HG03521 (cell line): Measurements from ENCODE around the gene CLEC11A.

ENCODE experiments used
- ATAC-seq: cut with Tn5 transposase; IDR thresholded peaks from one replicate; pipeline ENCODE4 v1.9.1; 2021; ENCODE audit warnings: mild to moderate bottlenecking, moderate library complexity; ENCODE audit not compliant: unreplicated experiment

Gene CLEC11A

GRCh38 chr19:50703915-50704796, 19.0 kb upstream of the CLEC11A start:
- ATAC-seq, result no peak

DNA sequence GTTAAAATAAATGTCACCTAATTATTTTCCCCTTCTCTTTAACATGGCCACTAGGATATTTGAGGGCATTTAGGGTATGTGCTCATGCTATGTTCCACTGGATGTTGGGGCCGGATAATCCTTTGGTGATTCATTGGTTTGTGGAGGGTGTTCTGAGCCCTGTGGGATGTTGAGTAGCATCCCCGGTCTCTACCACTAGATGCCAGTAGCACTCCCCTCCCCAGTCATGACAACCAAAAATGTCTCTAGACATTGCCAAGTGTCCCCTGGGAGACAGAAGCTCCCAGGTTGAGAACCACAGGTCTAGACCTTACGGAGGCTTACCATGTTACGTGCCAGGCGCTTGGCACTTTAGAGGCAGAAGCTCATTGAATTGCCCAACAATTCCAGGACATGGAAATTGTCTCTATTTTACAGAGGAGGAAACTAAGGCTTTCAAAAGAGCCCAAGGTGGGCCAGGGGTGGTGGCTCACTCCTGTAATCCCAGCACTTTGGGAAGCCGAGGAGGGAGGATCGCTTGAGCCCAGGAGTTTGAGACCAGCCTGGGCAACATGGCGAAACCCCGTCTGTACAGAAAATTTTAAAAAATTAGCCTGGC, 17.6 kb upstream of the CLEC11A start:
- no peak for ATAC-seq

DNA sequence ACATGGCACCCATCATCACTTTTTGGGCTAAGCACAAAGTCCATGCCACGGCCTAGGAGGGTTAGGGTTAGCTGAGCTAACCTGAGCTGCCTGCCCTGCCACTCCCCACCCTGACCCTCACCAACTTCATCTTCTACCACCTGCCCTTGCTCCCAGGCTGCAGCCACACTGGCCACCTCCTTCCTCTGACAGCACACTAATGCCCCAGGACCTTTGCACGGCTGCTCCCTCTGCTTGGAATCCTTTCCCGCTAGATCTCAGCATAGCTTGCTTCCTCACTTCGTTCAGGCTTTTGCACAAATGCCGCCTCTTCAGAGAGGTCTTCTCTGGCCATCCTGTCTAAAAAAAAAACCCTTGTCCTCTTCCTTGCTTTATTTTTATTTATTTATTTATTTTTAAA, 16.8 kb upstream of the CLEC11A start:
- no peak for ATAC-seq

- ATAC-seq, result no peak
These were observed 14.8 kb upstream of the CLEC11A start for GRCh38 chr19:50708179-50708879.

DNA sequence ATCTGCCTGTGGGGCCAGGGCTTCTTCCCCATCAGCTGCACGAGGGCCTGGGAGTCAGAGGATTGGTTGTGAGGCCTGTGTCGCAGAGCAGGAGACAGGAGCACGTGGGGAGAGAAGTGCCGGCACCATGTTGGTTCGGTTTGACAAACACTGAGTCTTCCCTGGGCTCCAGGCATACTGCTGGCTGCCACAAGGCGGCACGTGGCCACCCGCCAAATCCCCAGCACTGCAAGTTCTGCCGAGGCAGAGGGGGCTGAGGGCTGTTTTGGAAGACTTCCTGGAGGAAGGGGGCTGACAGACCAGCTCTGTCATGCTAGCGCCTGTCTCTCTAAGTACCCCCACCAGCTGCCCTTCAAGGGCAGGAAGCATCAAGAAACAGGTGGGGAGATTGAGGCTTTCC, 13.1 kb upstream of the CLEC11A start:
- ATAC-seq, result no peak

DNA sequence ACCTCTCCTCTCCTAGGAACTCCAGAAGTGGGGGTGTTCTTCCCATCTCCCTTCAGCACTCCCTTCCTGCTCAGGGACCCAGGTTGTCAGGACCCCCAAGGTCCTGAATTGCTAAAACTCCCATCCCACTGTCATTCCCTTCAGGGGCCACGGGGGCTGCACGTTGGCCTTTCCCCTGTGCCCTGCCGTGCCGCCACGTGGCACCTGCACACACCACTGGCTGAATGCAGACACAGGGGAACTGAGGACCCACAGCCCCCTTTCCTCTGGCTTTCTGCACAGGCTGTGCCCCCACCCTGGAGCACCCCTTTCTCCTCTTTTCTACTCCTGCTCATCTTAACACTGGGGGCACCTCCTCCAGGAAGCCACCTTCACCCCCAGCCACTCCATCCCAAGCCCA, 12.6 kb upstream of the CLEC11A start:
- no peak for ATAC-seq

GRCh38 chr19:50711196-50711595, 12.0 kb upstream of the CLEC11A start:
- ATAC-seq, result no peak

DNA sequence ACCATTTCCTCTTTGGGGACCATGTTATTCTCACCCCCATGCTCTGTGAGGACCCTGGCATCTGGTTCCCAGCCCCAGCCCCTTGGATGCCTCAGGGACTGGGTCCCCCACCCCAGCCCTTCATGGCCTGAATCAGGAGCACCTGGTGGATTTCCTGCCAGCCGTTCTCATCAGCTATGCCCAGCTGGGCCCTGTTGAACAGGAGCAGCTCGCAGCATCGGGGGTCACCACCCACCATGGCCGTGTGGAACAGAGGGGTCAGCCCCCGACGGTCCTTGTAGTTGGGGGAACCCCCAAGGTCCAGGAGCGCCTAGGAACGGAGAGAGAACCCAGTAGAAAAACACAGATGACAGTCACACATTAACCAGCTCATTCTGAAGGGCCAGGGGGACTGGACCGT, 11.4 kb upstream of the CLEC11A start:
- ATAC-seq, result no peak

DNA sequence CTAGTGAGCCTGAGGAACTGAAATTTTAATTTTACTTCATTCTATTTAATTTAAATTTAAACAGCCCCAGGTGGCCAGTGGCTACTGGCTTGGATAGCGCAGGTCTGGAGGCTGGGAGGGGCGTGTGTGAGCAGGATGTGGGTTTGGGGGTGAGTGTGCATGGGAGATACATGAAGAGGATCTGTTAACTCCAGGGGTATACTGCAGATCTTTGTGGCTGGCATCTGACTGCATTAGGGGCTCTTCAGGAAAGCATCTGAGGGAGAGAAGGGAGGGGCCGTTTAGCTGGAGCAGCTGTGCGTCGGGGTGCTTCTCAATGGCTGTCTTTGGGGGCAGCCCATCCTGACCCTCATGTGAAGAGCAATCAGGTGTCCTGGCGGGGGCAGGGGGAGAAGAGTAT, 10.3 kb upstream of the CLEC11A start:
- no peak for ATAC-seq

DNA sequence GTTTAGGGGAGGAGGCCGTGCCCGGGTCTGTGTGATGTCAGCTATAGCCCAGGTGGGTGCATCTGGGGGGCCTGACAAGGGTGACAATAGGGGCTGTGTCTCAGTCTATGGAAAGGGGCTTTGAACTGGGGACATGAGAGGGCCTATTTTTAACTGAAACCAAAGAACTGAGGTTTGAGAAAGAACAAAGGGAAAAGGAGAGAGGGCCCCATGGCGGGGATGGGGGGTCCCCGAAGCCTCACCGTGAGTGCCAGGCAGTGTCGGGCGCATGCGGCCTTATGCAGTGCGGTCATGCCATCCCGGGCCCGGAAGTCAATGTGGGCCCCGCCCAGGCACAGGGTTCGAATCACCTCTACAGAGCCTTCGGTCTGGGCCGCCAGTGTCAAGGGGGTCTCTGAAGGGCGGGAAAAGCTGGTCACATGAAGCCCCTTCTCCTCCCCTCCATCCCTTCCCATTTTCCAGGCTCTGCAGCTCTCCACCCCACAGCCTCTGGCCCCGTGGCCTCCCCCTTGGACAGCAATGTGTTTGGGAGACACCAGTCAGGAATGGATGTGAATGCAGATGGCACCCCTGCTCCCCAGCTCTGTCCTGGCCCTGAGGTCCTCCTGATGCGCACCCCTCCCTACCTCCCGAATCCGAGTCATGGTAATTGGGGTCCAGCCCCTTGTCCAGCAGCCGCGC, 9.5 kb upstream of the CLEC11A start:
- ATAC-seq, result no peak

DNA sequence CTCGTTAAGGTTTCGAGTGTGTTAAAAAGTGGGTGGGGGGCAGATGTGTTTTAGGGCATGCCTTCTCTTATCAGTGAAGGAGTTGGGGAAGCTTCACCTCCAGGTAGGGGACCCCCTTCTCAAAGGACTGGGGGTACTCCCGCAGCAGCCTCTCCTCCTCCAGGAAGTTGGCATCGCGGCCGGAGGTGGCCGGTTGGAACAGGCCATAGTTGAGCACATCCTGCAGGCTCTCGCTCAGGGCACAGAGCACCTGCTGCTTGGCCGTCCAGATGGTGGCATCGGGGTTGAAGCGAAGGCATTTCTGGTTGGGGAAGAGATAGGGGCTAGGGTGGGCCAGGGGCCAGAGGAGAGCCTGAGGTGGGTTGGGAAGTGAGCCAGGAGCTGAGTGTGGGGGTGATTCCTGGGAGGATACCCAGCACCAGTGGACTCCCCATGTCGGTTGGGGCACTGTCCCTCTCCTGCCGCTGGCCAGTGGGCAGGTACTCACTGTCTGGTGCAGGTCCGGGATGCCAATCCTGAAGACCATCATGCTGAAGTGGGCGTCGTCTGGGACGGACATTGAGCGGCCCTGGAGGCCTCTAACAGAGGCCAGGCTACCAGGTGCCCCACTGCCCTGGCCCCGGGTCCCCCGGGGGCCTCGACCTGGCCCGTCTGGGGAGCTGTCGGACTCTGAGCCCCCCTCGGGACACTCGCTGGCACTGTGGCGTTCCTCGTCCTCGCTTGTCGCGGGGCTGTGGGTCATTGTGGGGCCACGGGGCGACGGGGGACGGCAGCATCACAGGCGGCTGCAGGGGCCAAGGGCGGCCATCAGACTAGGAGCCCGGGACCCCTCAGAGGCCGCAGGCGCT, 6.8 kb upstream of the CLEC11A start:
- ATAC-seq, result no peak

GRCh38 chr19:50717026-50717723, 6.0 kb upstream of the CLEC11A start:
- ATAC-seq, result no peak

- ATAC-seq, result no peak
These were observed 5.3 kb upstream of the CLEC11A start for GRCh38 chr19:50717891-50718254.

GRCh38 chr19:50718255-50719118, 4.7 kb upstream of the CLEC11A start:
- no peak for ATAC-seq

DNA sequence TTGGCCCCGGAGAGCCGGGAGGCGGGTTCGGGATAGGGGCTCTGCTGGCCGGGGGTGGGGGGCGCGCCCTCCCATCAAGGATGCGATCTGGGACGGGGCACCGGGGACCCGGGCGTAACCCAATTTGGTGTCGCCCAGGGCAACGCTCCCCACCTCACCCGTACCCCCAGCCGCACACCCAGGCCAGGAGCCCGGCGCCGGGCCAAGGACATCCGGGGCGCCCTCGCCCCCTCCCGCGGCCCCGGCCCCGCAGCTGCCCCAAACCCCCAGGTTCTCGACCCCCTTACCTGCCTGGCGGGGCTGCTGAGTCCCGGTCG, 4.1 kb upstream of the CLEC11A start:
- ATAC-seq, result no peak

DNA sequence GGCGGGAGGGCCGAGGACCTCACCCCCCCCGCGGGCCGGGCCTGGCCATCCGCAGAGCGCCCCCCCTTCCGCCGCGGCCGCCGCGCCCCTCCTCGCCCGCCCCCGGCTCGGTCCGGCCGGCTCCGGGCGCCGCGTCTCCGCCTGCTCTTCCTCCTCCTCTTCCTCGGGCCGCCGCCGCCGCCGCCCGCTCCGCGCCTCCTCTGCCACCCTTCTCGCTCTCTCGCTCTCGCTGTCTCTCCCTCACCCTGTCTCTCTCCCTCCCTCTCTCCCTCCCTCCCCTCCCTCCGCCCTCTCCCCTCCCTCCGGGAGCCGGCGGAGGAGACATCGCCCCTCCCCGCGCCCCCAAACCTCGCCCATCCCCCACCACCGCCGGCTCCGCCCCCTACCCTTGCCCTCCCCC, 3.6 kb upstream of the CLEC11A start, which contains the start of gene SHANK1:
TSS of gene SHANK1 (minus strand) at position 237 of the 400 bp plus-strand sequence. CDS start 2,883 bp downstream, outside the sequence.
- no peak for ATAC-seq

DNA sequence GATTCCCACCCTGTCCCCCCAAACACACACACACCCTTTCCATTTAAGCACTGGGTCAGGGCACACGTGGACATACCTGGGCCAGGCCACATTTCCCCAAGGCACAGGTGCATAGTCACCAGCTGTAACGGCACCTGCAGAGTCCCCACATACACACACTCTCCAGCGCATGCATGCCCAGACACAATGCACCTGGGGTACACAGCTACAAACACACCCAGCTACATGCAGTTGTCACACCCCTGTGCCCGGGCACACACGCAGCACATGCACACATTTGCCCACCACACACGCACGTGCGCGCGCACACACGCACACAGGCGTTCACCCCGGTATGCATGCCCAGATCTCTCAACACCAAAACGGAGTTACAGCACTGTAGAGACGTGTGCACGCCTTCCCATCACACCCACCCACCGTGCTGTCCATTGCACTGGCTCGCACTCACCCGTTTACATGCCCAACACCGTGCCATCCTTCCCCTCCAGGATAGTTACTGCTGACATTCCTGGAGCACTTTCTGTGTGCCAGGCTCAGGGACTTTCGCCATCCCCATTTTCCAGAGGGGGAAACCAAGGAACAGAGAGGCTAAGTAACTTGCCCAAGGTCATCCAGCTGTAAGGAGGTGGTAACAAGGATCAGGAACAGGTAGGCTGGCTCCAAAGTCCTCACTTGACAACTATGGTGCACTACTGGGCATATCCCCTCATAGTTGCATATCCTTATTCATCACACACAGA, 2.8 kb upstream of the CLEC11A start:
- ATAC-seq, result no peak

DNA sequence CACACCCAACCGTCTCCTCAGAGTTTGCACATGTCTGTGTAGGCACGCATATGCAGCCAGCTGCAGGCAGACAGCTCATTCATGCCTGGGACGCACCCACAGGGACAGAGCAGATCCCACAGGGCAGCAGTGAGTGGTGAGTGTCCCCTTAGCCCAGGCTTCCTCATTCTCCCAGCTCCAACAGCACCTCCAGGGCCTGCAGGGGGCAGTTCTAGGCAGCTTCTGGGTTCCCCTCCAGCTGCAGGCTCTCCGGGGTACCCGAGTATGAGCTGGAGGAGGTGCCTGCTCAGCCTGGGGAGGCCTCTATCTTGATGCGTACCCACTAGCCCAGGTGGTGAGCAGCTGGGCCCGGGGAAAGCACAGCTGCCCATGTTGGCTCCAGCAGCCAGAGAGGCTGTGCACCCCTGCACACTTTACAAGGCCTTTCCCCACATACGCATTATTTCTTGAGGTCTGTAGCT, 2.2 kb upstream of the CLEC11A start:
- no peak for ATAC-seq
